Activated CD4-positive, alpha-beta T cell treated with anti-CD3 and anti-CD28 coated beads for 36 hours (primary cell): ENCODE measurements around the gene ZBTB42. TPM values are rescaled to one million over a fixed set of nuclear protein-coding genes. Genes with fewer than 3 reads are reported as not detected.

ENCODE experiments used
- ATAC-seq: fragments of 200-7000 bp; cut with Tn5 transposase; one replicate; pipeline ENCODE4 v1.10.0; 2021; ENCODE audit warnings: mild to moderate bottlenecking, moderate library complexity
- CTCF ChIA-PET: fragments of 350-600 bp; sonication (Branson Sonifier 250); formaldehyde crosslinking; loops from one replicate; lab custom pipeline; 2021; ENCODE audit warnings: antibody characterized with exemption; lab: Charles Lee
- POLR2A ChIA-PET: fragments of 350-600 bp; sonication (Branson Sonifier 250); formaldehyde crosslinking; loops from one replicate; lab custom pipeline; 2021; ENCODE audit warnings: antibody characterized with exemption, inconsistent platforms; lab: Charles Lee
- DNase-seq: peaks from one replicate; pipeline ENCODE4 v3.0.0-alpha.2; 2020
- H3K27ac Mint-ChIP-seq: one replicate; pipeline ENCODE4 v1.8.0; 2021; ENCODE audit warnings: mixed read lengths
- H3K27me3 Mint-ChIP-seq: one replicate; pipeline ENCODE4 v1.8.0; 2021; ENCODE audit warnings: mixed read lengths
- H3K36me3 Mint-ChIP-seq: one replicate; pipeline ENCODE4 v1.8.0; 2021; ENCODE audit warnings: low read depth, mixed read lengths
- H3K4me1 Mint-ChIP-seq: one replicate; pipeline ENCODE4 v1.8.0; 2021; ENCODE audit warnings: mixed read lengths
- H3K4me3 Mint-ChIP-seq: one replicate; pipeline ENCODE4 v1.8.0; 2021; ENCODE audit warnings: mild to moderate bottlenecking, moderate library complexity, mixed read lengths
- H3K9me3 Mint-ChIP-seq: one replicate; pipeline ENCODE4 v1.8.0; 2021; ENCODE audit warnings: low read depth, mixed read lengths
- intact Hi-C, 2 experiments: fragments of 100-400 bp; cut with DNase I in 1 of 2; cut with micrococcal nuclease in 1 of 2; formaldehyde crosslinking; loops; one replicate each; pipeline versions ENCODE4 v1.14.2 to v1.15.1; 2022 to 2024; cut with DNase I, micrococcal nuclease
- total RNA-seq, 2 experiments: library from RNA; stranded (reverse); gene quantifications; one replicate each; pipeline ENCODE4 v1.2.3, GENCODE V29; 2021

ZBTB42 gene
- total RNA-seq, 2 experiments from 2014 or later = 1.5 to 2.0 TPM

GRCh38 chr14:104784846-104785707 is 15.8 kb upstream of the ZBTB42 start:
- ATAC-seq = no peak
- no peak overlapping the region for H3K4me3 Mint-ChIP-seq
- H3K9me3 Mint-ChIP-seq = no peaks in the 10 kb centered on the region
- H3K4me1 Mint-ChIP-seq = peaks cover 11% of the 10 kb centered on the region
- no peak overlapping the region for H3K27ac Mint-ChIP-seq
- DNase-seq = no peak
- ChIA-PET POLR2A (no interaction called here), CTCF (no interaction called here)
- H3K27me3 Mint-ChIP-seq = no peaks in the 10 kb centered on the region
- intact Hi-C loops = no loop called here
- H3K36me3 Mint-ChIP-seq = no peaks in the 10 kb centered on the region

DNA sequence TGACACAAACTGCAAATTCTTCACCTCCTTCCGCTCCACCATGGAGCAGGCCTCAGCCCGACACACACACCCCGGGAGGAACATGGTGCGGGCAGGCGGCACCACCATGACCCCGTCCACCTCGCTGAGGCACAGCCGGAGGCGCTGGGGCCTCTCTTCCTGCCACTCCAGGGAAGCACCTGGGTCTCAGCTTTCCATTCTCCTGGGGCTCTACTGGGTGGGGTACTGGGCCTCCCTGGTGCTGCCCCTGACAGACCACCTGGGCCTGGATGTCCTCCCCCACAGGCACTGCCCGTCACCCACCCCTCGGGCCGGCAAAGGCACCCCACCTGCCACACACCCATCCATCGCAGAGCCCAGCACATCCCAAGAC is 15.2 kb upstream of the ZBTB42 start:
- CTCF ChIA-PET = no interaction called here
- DNase-seq (no peak), ATAC-seq (no peak)
- H3K4me3 Mint-ChIP-seq = no peak overlapping the region
- peaks cover 11% of the 10 kb centered on the region for H3K4me1 Mint-ChIP-seq
- no peak overlapping the region for H3K27ac Mint-ChIP-seq
- no peaks in the 10 kb centered on the region for H3K36me3 Mint-ChIP-seq
- POLR2A ChIA-PET = no interaction called here
- intact Hi-C loops = no loop called here
- H3K27me3 Mint-ChIP-seq = no peaks in the 10 kb centered on the region
- H3K9me3 Mint-ChIP-seq = no peaks in the 10 kb centered on the region

DNA sequence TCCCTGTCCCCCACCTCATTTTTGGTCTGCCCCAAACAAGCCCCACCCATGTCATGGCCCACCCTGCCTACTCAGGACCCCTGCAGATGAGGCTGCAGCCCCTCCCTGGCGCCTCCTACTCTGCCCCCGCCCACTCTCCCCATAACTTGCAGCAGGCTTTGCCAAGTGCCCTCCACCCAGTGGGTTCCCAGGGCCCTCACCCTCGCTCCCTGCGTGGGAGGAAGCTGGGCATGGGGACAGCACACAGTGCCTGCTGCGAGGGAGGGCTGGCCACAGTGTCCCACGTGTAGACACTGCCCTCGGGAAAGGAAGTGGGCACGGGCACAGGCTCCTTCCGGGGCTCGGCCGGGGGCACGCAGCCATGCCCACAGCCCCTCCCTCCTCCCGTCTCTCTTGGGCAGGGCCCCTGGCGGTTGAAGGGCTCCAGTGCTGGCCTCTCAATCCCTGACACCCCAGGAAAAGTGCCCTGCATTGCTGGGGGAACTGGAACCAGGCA is 14.8 kb upstream of the ZBTB42 start:
- DNase-seq (no peak), ATAC-seq (peak; percentile 51)
- H3K4me1 Mint-ChIP-seq = peaks cover 11% of the 10 kb centered on the region
- no peak overlapping the region for H3K27ac Mint-ChIP-seq
- H3K27me3 Mint-ChIP-seq = no peaks in the 10 kb centered on the region
- H3K36me3 Mint-ChIP-seq = no peaks in the 10 kb centered on the region
- ChIA-PET CTCF (no interaction called here), POLR2A (no interaction called here)
- no peaks in the 10 kb centered on the region for H3K9me3 Mint-ChIP-seq
- intact Hi-C loops = no loop called here
- H3K4me3 Mint-ChIP-seq = no peak overlapping the region

DNA sequence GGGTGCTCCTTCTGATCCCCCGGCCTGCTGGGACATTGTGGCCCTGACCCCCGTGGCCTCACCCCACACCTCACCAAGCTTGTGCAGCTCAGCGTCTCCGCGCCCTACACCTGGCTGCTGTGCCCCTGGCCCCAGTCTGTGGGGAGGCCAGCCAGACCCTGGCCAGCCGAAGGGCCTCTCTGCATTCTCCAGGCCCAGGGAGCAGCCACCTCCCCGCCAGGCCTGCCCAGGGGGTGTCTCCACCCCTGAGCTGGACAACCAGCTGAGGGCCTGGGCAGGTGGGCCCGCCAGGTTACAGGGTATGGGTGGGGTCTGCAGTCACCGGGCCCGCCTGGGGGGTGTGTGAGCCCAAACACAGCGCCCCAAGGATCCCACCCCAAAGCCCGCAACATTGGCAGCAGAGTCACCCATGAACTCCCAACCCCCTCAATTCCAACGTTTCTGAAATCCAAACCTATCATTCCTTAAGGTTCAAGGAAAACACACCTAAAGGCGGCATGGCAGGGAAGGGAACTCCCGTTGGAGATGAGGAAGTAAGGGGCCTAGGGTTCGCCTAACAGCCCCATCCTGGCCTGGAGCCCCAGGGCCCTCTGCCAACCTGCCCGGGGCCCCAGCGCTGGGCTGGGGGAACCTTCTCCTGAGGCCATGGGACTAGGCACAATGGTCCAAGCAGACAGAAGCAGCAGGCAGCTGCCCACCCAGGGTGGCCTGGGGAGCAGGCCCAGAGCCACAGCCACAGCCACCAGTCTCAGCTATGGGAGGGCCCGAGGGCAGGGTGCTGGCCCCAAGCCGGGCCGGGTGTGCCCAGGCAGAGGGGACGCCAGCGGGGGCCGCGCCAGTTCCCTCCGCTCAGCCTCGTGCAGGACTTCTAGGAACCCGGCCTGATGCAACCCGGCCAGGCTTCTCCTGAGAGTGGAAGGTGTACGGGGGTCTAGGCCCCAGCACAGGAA is 13.9 kb upstream of the ZBTB42 start:
- Mint-ChIP-seq H3K4me3 (no peak overlapping the region), H3K9me3 (no peaks in the 10 kb centered on the region), H3K27me3 (no peaks in the 10 kb centered on the region), H3K27ac (no peak overlapping the region), H3K4me1 (peaks cover 14% of the 10 kb centered on the region), H3K36me3 (no peaks in the 10 kb centered on the region)
- ATAC-seq = no peak
- ChIA-PET POLR2A (no interaction called here), CTCF (no interaction called here)
- DNase-seq = no peak
- intact Hi-C loops = no loop called here

- intact Hi-C loops = no loop called here
- ATAC-seq (no peak), DNase-seq (no peak)
- Mint-ChIP-seq H3K4me3 (no peak overlapping the region), H3K9me3 (no peaks in the 10 kb centered on the region), H3K27ac (no peak overlapping the region), H3K36me3 (peaks cover 2% of the 10 kb centered on the region), H3K4me1 (peaks cover 18% of the 10 kb centered on the region), H3K27me3 (no peaks in the 10 kb centered on the region)
- ChIA-PET CTCF (no interaction called here), POLR2A (no interaction called here)
Observed at GRCh38 chr14:104787736-104788135, 13.2 kb upstream of the ZBTB42 start.

GRCh38 chr14:104788161-104788818 is 12.6 kb upstream of the ZBTB42 start:
- Mint-ChIP-seq H3K4me3 (no peak overlapping the region), H3K4me1 (peaks cover 23% of the 10 kb centered on the region), H3K27ac (no peak overlapping the region), H3K27me3 (no peaks in the 10 kb centered on the region), H3K36me3 (peaks cover 2% of the 10 kb centered on the region), H3K9me3 (no peaks in the 10 kb centered on the region)
- ChIA-PET POLR2A (no interaction called here), CTCF (no interaction called here)
- DNase-seq (no peak), ATAC-seq (no peak)
- intact Hi-C loops = no loop called here

GRCh38 chr14:104788873-104789663 is 11.8 kb upstream of the ZBTB42 start:
- H3K4me3 Mint-ChIP-seq = no peak overlapping the region
- H3K9me3 Mint-ChIP-seq = no peaks in the 10 kb centered on the region
- no peak for ATAC-seq
- DNase-seq = no peak
- POLR2A ChIA-PET = no interaction called here
- intact Hi-C loops = no loop called here
- no peaks in the 10 kb centered on the region for H3K27me3 Mint-ChIP-seq
- CTCF ChIA-PET = no interaction called here
- peaks cover 2% of the 10 kb centered on the region for H3K36me3 Mint-ChIP-seq
- H3K27ac Mint-ChIP-seq = no peak overlapping the region
- peaks cover 30% of the 10 kb centered on the region for H3K4me1 Mint-ChIP-seq

GRCh38 chr14:104789752-104790743 is 10.9 kb upstream of the ZBTB42 start:
- no peak for DNase-seq
- H3K27me3 Mint-ChIP-seq = no peaks in the 10 kb centered on the region
- no peak overlapping the region for H3K4me3 Mint-ChIP-seq
- H3K27ac Mint-ChIP-seq = no peak overlapping the region
- H3K9me3 Mint-ChIP-seq = no peaks in the 10 kb centered on the region
- peaks cover 2% of the 10 kb centered on the region for H3K36me3 Mint-ChIP-seq
- no peak for ATAC-seq
- POLR2A ChIA-PET = no interaction called here
- CTCF ChIA-PET = no interaction called here
- peaks cover 34% of the 10 kb centered on the region for H3K4me1 Mint-ChIP-seq
- intact Hi-C loops = no loop called here

DNA sequence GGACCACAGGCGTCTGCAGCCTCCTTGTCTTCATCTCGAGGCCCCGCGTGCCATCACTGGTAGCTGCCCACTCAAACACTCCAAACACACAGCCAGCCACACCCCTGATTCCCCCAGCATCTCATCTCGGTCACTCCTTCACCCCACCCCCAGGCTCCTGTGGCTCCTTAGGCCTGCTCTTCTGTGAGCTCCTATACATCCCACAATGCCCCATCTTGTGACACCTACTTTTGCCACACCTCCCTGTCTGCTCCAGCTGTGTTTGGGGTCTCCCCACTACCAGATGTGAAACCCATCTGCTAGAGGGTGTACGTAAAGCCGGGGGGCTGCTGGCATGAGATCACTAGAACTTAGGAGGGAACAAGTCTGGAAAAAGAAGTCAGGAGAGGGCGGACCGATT is 9.5 kb upstream of the ZBTB42 start:
- H3K27ac Mint-ChIP-seq = no peak overlapping the region
- H3K36me3 Mint-ChIP-seq = peaks cover 2% of the 10 kb centered on the region
- no peak for ATAC-seq
- DNase-seq = no peak
- ChIA-PET POLR2A (no interaction called here), CTCF (no interaction called here)
- H3K9me3 Mint-ChIP-seq = no peaks in the 10 kb centered on the region
- H3K4me3 Mint-ChIP-seq = no peak overlapping the region
- peaks cover 34% of the 10 kb centered on the region for H3K4me1 Mint-ChIP-seq
- no peaks in the 10 kb centered on the region for H3K27me3 Mint-ChIP-seq
- intact Hi-C loops = no loop called here
